GM18873 (cell line): ENCODE results near the gene F8.
"Not testable (repeated sequence)": the region's sequence is repeated elsewhere in the genome, so short reads cannot be mapped to it uniquely, and the experiment has no call there.

Experiments used
- ATAC-seq: cut with Tn5 transposase; IDR thresholded peaks from one replicate; pipeline ENCODE4 v1.9.1; 2021; ENCODE audit warnings: mild to moderate bottlenecking, moderate library complexity, moderate number of reproducible peaks; ENCODE audit not compliant: unreplicated experiment, low FRiP score

Gene F8

GRCh38 chrX:154988719-154989118 lies 33.8 kb downstream of the F8 start:
- ATAC-seq, result no peak

GRCh38 chrX:154987940-154988339 lies 34.6 kb downstream of the F8 start:
- no peak for ATAC-seq

- ATAC-seq, result no peak
Observed at GRCh38 chrX:154986826-154987575, 35.5 kb downstream of the F8 start.

- ATAC-seq, result no peak
Observed at GRCh38 chrX:154981116-154981411, 41.5 kb downstream of the F8 start.

GRCh38 chrX:154980330-154981115 lies 42.0 kb downstream of the F8 start:
- peak; percentile 98 for ATAC-seq

GRCh38 chrX:154979629-154980028 lies 42.9 kb downstream of the F8 start:
- no peak for ATAC-seq

GRCh38 chrX:154968353-154968752 lies 54.2 kb downstream of the F8 start:
- no peak for ATAC-seq

GRCh38 chrX:154967603-154968002 lies 54.9 kb downstream of the F8 start:
- ATAC-seq, result no peak

GRCh38 chrX:154961947-154962346 lies 60.6 kb downstream of the F8 start:
- ATAC-seq, result no peak

GRCh38 chrX:154955799-154956198 lies 66.7 kb downstream of the F8 start:
- not testable (repeated sequence) for ATAC-seq

- not testable (repeated sequence) for ATAC-seq
Observed at GRCh38 chrX:154939265-154939664, 83.3 kb downstream of the F8 start.

GRCh38 chrX:154924771-154925170 lies 97.8 kb downstream of the F8 start:
- not testable (repeated sequence) for ATAC-seq

GRCh38 chrX:154918060-154918483 lies 104.5 kb downstream of the F8 start:
- ATAC-seq, result no peak

GRCh38 chrX:154914052-154914451 lies 108.5 kb downstream of the F8 start:
- no peak for ATAC-seq

GRCh38 chrX:154910528-154910927 lies 112.0 kb downstream of the F8 start:
- not testable (repeated sequence) for ATAC-seq

GRCh38 chrX:154910048-154910447 lies 112.5 kb downstream of the F8 start:
- ATAC-seq, result not testable (repeated sequence)

- no peak for ATAC-seq
Observed at GRCh38 chrX:154908821-154909220, 113.7 kb downstream of the F8 start.

- no peak for ATAC-seq
Observed at GRCh38 chrX:154902408-154902807, 120.1 kb downstream of the F8 start.

GRCh38 chrX:154900323-154900722 lies 122.2 kb downstream of the F8 start:
- no peak for ATAC-seq

- no peak for ATAC-seq
Observed at GRCh38 chrX:154892296-154892695, 130.2 kb downstream of the F8 start.

- no peak for ATAC-seq
Observed at GRCh38 chrX:154890990-154891639, 131.4 kb downstream of the F8 start.
